ENCODE results near the gene TRIM49D1. TPM values are rescaled to one million over a fixed set of nuclear protein-coding genes. Genes with fewer than 3 reads are reported as not detected.
A peak's percentile ranks its signal among the peaks of the same experiment; 100 is the strongest.
"Not testable (repeated sequence)": the region's sequence is repeated elsewhere in the genome, so short reads cannot be mapped to it uniquely, and the experiment has no call there.

The TRIM49D1 gene, protein sequence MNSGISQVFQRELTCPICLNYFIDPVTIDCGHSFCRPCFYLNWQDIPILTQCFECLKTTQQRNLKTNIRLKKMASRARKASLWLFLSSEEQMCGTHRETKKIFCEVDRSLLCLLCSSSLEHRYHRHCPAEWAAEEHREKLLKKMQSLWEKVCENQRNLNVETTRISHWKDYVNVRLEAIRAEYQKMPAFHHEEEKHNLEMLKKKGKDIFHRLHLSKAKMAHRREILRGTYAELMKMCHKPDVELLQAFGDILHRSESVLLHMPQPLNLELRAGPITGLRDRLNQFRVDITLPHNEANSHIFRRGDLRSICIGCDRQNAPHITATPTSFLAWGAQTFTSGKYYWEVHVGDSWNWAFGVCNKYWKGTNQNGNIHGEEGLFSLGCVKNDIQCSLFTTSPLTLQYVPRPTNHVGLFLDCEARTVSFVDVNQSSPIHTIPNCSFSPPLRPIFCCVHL
- not detected for total RNA-seq
- long read RNA-seq, result 0 reads

- intact Hi-C loops (cut with DNase I, micrococcal nuclease), result no loop called here
- DNase-seq (no peak), ATAC-seq (no peak)
Observed at GRCh38 chr11:89922195-89922660, at the start of gene TRIM49D1. Gene TRIM49D1, minus strand, starts transcription at chr11:89922245. Its CDS starts 4,535 bp downstream, at chr11:89917710.

DNA sequence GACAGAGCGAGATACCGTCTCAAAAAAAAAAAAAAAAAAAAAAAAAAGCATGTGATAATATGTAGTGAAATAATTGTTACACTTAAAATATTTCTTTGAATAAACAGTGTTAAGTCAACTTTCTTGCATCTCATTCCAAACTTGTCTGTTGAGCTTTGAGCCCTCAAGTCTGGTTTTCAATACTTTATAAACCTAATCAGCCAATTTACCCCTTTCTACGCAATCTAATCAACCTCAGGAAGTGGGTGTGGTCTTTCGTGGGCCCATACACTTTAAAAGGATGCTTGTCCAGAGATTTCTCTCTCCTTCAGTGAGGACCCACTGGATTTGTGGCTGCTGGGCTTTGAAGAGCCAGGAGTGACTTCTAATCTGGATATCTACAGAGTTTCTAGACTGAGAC lies 43.7 kb upstream of the TRIM49D1 start, which contains the start of gene TRIM64:
Gene TRIM64 (plus strand): TSS at position 301 of the 400 bp plus-strand sequence. CDS start 2,467 bp downstream, outside the sequence.
- DNase-seq; ATAC-seq; intact Hi-C loops (cut with DNase I, micrococcal nuclease): not testable (repeated sequence)

DNA sequence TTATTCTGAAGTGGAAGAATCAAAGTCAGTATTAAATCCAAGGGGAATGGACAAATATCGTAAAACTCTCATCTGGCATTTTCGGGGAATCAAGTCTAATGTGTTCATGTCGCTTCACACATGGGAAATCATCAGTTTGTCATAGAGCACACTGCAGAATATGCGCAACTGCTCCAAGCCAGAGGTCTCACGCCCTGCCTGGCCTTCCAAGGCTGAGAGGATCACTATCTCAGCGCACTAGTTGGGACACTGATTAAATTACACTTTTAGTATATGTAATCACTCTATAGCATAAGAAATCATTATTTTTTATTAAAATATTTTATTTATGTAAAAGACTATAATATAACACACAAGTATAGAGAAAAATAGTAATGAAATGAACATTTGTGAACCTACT lies 38.8 kb upstream of the TRIM49D1 start:
- ATAC-seq; intact Hi-C loops (cut with DNase I, micrococcal nuclease); DNase-seq: not testable (repeated sequence)

- ATAC-seq; DNase-seq; intact Hi-C loops (cut with DNase I, micrococcal nuclease): not testable (repeated sequence)
Observed at GRCh38 chr11:89923764-89924163, 1.7 kb upstream of the TRIM49D1 start, which contains the start of gene TRIM49D2. Gene TRIM49D2, plus strand, starts transcription at chr11:89924064. Its CDS starts 2,698 bp downstream, at chr11:89926762.

DNA sequence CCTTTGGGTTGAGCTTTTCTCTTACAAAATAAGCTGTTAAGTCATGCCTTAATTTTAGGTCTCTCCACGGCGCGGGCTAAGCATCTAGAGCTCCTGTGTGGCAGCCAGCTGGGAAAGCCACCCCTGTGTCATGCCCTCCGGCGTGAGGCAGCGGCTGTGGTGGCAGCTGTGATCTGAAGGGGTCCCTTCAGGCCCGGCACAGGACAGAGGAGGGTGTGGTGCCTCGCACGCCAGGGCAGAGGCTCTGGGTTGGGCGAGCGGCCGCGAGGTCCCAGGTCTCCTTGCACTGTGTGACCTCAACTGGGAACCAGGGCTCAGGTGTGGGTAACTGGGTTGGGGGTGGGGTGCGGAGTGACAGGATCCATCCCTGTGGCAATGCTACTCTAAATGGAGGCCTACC lies 21.2 kb downstream of the TRIM49D1 start:
- ATAC-seq; DNase-seq; intact Hi-C loops (cut with DNase I, micrococcal nuclease): not testable (repeated sequence)

DNA sequence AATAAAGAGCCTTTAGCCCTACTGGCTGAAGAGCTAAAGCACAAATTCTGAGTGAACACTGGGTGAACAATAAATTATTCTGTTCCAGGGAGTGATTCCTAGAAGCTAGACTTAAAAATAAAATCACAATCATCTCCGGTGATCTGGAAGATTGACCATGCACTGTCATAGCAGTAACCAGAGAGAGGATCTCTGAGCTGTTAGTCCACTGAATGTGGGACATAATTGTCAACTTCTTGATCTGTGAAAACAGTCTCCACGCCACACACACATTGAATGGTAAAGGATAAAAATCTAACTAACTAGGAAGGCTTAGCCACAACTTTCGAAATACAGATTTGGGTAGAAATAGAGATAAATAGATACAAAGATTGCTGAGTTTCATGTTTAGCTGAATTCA lies 28.8 kb downstream of the TRIM49D1 start:
- ATAC-seq; intact Hi-C loops (cut with DNase I, micrococcal nuclease); DNase-seq: not testable (repeated sequence)

DNA sequence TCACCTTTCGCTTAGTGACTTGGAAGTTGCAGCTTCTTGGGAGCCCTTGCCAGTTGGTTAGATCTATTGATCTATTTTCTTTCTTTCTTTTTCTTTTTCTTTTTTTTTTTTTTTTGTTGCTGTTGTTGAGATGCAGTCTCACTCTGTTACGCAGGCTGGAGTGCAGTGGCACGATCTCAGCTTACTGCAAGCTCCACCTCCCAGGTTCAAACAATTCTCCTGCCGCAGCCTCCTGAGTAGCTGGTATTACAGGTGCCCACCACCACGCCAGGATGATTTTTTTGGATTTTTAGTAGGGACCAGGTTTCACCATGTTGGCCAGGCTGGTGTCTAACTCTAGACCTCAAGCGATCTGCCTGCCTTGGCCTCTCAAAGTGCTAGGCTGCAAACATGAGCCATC lies 44.5 kb downstream of the TRIM49D1 start:
- intact Hi-C loops (cut with DNase I, micrococcal nuclease); DNase-seq; ATAC-seq: not testable (repeated sequence)

- ATAC-seq; intact Hi-C loops (cut with DNase I, micrococcal nuclease); DNase-seq: not testable (repeated sequence)
Observed at GRCh38 chr11:89872588-89872987, 49.5 kb downstream of the TRIM49D1 start.

DNA sequence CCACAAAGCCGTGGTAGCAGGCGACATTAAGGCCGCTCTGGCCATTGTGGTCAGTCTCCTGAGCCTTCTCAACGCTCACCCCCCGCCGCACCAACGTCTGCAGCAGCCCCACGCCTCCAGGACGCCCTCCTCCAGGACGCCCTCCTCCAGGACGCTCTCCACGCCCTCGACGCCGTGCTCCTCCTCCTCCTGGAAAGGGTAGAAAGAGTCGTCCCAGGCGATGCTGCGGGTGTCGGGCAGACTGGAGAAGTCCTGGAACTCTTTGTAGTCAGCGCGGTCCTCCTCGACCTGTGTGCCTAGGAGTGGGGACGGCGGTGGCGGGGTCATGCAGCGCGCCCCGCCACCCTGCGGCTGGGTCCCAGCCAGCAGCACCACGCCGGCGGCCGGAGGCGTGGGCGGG lies 56.8 kb downstream of the TRIM49D1 start:
- DNase-seq; intact Hi-C loops (cut with DNase I, micrococcal nuclease); ATAC-seq: not testable (repeated sequence)

DNA sequence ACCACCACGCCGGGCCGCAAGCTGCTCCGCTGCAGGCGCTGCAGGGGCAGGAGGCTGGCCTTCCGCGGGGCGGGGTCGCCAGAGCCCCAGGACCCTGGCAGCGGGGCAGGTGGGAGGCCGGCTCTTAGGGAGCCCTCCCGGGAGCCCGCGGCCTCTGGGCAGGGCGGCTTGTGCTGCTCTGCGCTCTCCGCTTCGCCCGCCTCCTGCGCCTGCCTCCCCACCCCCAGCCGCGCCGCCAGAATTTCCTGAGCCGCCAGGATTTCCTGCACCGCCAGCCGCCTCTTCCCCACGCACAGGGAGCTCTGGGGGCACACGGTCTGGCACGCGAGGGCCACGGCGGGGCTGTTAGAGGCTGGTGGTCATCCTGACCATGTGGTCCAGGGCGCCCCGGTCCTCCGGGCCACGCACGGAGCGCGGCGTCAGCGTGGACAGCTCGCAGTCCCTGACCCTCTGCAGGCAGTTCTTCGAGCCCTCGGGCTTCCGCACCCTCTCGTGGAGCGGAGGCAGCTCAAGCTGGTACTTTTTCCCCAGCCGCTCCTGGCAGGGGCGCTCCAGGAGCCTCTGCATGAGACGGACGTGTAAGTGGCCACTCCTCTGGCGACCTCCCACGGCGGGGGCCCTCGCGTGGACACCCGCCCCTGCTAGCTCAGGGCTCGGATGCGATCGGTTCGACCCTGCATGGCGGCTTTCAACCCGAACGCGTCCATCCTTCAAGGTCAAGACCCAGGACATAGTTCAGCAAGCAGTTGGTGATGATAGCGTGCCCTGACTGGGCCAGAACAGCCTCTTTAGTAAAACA lies 57.9 kb downstream of the TRIM49D1 start:
- peak in 1 of 2 donors; percentile 7 for DNase-seq
- ATAC-seq; intact Hi-C loops (cut with DNase I, micrococcal nuclease): not testable (repeated sequence)

Other genes with a start within 250 kb of the TRIM49D1 start
- not detected for gene TRIM77, start 211.9 kb downstream of the TRIM49D1 start, total RNA-seq
- not detected for gene TRIM49, start 113.7 kb downstream of the TRIM49D1 start, total RNA-seq
- gene TRIM64B, start 43.8 kb downstream of the TRIM49D1 start, total RNA-seq, result not detected
- not detected for gene TRIM49D2, start 1.8 kb upstream of the TRIM49D1 start, total RNA-seq
- gene TRIM64, start 43.8 kb upstream of the TRIM49D1 start, total RNA-seq, result not detected
- not detected for gene TRIM49C, start 108.9 kb upstream of the TRIM49D1 start, total RNA-seq
- gene UBTFL1, start 163.7 kb upstream of the TRIM49D1 start, total RNA-seq, result not detected
- under 1 TPM; 0.15 to 0.89 TPM for gene NAALAD2, start 212.4 kb upstream of the TRIM49D1 start, total RNA-seq

Data from left colon (tissue), 2 donors.